NCI-H2227 (cell line): ENCODE measurements around the gene CCDC63.
"Not testable (repeated sequence)": the region's sequence is repeated elsewhere in the genome, so short reads cannot be mapped to it uniquely, and the experiment has no call there.

Source experiments
- DNase-seq: peaks from one replicate; lab custom pipeline; 2025; ENCODE audit not compliant: unreplicated experiment; lab: John Stamatoyannopoulos, UW

CCDC63 gene

DNA sequence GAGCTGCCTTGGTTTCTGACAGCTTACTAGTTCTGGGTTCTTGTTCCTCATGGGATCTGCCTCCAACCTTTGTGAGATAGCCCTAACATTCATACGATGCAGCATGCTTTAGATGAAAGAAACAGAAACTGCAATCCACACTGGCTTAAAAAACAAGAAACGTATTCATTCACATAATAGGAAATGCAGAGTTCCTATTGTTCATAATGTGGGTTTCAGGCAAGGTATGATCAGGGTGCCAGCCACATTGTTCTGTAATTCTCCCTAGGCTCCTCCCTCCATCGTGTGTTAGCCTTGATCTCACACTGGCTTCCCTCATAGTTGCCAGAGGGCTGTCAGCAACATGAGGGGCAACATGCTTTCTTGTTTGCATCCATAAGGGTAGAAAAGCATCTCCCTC lies 2.7 kb upstream of the CCDC63 start:
- DNase-seq, result no peak

DNA sequence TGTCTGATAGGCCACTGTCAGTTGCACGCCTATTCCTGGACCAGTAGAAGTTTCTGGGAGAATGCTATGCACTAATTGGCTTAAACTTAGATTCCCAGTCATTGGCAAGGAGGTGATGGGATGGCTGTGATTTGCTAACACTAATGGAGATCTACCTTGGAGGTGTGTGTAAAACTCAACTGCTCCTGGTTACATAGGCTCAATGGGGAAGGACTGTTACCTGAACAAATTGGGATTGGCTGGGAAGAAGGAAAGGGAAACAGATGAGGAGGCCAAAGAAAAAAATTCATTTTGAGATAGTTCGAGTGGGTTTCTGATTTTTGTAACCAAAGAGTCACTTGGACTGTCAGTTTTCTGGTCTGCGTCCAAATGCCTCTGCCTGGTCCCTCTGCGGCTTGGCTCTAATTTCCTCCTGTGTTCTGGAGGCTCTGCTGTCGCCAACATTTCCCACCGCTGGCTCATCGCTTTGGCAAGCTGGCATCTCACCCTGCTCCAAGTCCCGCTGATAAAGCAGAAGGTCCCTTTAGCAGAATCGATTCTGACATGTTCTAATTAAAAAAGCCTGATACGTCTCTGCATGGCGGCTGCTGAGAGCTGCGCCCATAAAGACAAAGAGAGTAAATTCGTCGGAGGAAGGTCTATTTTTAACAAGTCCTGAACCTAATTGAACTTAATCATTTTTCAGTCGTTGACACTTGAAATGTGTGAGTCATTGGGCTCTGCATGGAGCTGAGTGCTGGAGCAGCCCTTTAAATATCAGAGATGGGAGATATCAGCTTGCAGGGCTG lies 2.0 kb upstream of the CCDC63 start:
- peak; percentile 31 for DNase-seq

DNA sequence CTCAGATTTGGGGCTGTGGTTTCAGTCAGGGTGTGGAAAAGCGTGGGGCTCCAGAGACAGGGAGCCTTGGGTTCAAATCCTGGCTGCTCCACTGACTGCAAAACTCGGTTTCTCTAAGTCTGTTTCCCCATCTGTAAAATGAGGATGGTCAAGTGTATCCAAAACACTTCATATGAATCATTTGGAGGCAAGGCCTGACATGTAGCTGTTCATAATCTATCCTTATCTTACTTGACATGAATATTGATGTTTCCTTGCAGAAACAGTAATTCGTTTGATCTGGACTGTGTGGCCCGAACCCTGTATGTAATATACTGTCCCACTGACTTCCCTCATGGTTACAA lies 1.5 kb upstream of the CCDC63 start:
- no peak for DNase-seq

DNA sequence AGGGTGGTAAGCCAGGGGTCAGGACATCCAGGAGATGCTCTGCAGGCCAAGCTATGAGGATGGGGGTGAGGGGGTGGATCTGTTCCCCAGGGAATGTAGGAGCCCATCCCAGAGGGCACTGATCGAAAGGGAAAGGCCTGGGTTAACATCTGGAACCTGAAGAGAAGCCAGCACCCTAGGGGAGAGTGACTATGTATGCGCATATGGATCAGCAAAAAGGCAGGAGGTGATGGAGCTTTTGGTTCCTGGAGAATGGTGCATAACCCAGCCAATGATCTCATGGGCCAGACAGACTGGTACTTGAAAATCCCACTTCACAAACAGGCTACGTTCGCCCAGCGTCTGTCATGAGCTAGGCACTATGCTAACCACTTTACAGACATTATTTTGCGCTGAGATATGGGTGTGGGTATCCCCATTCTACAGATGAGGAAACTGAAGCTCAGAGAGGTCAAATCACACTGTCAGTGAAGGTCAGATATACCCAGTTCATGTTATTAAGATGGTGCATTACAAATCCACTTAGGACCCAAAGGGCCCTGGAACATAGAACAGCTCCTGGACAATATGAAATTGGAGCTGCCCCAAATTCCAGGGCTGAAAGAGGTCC lies 1.6 kb downstream of the CCDC63 start:
- DNase-seq, result no peak

DNA sequence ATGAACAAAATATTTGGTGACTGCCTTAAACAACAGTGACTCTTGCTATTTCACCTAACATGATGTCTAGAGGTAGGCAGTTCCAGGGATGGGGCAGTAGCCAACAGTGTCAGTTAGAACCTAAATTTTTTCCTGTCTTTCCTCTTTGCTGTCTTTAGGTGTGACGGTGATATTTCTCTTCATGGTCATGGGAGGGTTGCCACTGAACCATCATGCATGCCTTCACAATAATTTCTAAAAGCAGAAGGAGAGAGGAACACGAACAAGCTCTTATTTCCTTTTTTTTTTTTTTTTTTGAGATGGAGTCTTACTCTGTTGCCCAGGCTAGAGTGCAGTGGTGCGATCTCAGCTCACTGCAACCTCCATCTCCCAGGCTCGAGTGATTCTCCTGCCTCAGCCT lies 2.4 kb downstream of the CCDC63 start:
- DNase-seq, result no peak

DNA sequence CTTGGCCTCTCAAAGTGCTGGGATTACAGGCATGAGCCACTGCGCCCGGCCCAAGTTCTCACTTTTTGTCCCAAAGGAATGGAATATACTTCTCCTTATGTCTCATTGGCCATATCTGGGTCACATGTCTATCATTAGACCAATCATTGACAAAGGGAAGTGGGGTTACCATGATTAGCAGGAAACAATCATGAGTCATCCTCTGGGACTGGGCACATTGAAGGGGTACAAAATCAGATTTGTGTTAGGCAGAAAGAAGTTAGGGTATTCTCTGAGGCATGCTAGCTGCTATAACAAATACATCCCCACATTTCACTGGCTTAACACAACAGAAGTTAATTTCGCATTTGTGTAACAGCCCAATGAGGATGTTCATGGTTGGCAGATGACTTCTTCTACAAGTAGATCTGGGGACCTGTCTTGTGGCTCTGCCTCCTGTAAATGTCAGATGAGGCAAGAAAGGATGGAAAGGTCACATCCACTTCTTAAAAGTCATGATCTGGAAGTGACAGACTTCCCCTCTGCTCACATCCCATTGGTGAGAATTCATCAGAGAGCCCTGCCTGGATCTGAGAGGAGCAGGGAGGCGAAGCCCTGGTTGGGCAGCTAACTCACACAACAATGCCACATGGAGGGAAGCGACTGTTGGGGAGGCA lies 3.1 kb downstream of the CCDC63 start:
- no peak for DNase-seq

DNA sequence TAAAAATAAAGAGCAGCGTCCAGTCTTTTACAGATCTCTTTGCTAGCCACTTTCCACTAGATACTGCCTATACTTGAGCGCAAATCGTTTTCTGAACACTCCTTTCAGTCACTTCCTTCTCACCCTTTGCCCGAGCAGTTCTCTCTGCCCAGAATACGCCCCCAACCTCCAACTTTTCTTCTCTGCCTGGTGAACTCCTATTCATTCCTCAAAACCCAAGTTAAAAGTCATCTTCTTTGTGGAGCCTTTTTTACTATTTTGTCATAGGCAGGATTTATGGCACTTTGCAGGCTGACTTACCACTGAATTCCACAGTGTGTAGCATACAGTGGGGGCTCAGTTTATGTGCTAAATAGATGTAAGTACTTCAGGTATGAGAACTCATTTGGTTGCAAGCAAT lies 4.0 kb downstream of the CCDC63 start:
- DNase-seq, result no peak

DNA sequence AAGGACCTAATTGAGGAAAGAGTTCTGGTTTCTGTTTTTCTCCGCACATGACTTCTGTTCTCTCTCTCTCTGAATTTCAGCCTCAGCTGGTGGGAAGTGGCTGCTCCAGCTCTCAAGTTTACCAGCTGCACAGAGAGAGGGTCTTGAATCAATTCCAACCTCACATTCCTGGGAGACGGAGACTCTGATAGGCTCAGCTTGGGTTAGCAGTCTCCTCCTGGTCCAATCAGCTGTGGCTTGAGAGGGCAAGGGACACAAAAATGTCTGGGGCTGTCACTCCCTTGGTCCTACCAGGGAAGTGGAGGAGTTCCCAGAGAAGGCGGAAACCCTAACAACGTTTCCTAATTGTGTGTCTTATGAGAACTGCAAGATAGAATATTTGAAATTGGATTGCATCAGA lies 7.0 kb downstream of the CCDC63 start:
- DNase-seq, result no peak

DNA sequence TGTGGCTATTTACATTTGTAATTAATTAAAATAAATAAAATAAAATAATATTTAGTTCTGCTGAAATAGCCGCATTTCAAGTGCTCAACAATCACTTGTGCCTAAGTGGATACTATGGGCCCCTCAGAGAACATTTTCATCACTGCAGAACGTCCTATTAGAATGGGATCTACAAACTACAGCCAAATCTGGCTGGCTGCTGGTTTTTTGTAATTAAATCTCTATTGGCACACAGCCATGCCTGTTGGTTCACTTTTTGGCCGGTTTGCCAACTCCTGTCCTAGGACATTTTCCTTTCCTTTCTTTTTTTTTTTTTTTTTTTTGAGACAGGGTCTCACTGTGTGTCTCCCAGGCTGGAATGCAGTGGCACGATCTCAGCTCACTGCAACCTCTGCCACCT lies 9.8 kb downstream of the CCDC63 start:
- DNase-seq, result no peak

DNA sequence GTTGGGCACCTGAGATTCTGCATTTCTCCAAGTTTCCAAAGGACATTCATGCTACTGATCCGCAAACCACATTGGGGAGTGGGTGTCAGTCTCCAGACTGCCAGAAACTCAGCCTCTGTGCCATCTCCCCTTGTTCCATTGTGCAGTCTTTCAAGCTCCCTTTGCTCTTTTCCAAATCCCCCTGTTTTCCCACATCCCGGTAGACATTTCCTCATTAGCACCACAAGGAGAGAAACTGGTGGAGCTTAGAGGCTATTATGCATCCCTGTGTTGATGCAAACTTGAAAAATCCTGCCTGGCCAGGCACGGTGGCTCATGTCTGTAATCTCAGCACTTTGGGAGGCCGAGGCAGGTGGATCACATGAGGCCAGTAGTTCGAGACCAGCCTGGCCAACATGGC lies 10.7 kb downstream of the CCDC63 start:
- DNase-seq, result no peak

DNA sequence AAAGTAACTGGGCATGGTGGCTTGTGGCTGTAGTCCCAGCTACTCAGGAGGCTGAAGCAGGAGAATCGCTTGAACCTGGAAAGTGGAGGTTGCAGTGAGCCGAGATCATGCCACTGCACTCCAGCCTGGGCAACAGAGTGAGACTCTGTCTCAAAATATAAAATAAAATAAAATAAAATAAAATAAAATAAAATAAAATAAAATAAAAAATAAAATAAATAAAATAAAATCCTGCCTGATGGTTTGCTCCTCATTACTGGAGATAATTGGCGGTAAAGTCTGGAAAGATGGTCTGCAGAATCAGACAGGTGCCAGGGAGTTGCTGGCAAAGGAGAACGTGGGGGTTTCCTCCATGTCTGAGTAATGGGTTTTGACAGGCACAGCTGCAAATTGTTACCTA lies 11.2 kb downstream of the CCDC63 start:
- DNase-seq, result not testable (repeated sequence)

DNA sequence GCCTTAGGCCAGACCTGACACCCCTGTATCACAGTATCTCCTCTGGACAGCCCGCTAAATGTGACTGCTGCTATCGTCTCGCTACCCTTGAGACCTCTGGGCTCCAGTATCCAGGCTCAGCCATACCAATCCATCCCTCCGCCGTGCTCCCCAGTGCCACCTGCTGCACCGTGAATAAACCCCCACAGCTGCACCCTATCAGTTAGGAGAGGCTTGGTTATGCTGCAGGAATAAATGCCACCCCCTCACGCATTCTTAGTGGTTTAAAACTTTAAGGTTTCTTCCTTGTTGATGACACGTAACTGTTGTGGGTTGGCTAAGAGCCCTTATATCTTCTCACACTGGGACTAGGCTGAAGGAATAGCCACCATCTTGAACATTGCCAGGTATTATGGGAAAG lies 12.1 kb downstream of the CCDC63 start:
- no peak for DNase-seq

DNA sequence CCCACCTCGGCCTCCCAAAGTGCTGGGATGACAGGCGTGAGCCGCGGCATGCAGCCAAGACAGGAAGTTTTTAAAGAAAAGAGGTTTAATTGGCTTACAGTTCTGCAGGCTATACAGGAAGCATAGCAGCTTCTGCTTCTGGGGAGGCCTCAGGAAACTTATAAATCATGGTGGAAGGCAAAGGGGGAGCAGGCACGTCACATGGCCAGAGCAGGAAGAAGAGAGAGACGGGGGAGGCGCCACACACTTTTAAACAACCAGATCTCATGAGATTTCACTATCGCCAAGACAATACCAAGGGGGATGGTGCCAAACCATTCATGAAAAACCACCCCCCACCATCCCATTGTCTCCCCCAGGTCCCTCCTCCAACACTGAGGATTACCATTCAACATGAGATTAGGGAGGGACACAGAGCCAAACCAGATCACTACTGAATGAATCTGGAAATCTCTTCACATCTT lies 14.1 kb downstream of the CCDC63 start:
- DNase-seq, result no peak

DNA sequence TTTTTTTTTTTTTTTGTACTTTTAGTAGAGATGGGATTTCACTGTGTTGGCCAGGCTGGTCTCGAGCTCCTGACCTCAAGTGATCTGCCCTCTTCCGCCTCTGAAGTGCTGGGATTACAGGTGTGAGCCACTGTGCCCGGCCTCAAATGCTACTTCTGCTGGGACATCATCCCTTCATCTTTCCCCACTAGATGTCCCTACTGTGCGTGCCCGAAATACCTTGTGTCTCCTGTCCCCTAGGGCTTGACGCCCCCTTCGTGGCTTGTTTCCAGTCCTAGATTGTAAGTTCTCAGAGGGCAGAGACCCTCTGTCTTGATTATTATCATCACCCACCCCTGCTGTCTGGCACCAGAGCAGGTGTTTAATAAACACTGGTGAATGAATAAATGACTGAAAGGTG lies 14.9 kb downstream of the CCDC63 start:
- DNase-seq, result no peak

DNA sequence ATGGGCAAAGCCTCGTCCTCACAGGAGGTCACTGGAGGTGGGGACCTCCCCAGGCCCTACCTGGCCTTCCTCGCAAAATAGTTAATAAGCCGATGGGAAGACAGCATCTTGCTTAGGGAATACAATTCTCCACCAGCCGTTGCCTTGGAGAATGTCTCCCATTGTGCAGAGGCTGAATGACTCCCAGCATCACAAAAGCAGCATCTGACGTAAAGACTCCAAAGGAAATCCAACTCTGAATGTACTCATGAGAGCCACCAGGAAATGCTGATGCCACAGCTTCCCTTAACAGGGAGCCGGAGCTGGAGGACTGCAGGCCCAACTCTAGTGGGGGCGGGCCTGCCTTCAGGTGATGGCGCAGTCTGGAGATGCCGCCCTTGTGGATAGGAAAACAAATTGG lies 15.5 kb downstream of the CCDC63 start:
- DNase-seq, result no peak

DNA sequence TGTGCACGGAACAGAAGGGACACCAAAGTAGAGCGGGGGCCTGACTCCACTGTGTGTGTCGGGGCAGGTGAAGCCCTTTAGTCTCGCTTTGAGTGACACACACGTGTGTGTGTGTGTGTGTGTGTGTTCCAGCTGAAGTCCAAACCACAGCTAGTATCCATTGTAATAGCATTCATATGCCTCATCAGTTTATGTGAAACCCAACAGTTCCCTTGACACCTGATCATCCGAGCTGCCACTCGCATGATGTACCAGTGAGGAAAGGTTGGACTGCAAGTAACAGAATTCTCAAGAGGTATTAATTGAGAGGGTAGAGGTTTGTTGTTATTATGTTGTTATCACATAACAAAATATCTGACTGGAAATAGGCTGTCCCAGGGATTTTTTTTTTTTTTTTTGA lies 16.4 kb downstream of the CCDC63 start:
- no peak for DNase-seq

DNA sequence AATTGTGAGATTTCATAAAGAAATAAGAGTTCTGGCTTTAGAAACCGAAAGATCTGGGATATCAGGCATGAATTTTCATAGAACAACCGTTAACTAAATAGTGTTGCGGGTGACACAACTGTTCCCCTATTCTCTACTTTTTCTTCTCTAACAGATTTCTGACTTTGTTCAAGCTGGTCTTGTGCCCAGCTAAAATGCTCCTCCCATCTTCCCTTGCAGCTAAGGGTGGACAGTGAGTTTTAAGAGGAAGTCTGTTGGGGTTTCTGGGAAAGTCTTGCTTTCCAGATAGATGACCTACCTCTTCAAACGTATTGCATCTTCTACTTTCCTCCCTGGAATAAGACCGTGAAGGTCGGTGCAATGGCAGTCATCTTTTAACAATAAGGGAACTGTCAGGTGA lies 18.7 kb downstream of the CCDC63 start:
- DNase-seq, result no peak

DNA sequence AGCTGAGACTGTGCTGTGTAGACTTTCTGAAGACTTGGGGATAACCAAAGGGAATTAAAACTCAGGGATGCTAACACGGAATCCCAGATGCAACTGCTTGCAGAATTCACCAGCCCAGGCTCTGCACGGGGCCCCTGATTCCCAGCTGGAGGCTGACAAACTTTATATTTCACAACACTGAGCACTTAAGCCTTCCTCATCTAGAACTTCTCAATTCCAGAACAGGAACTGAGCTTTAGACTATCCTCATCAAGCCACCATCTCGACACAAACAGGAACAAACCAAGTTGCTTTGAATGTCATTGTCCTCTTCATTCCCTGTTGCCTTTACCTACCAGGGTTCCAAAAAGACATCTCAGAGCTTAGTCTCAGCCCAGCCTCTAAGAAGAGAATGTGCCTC lies 22.2 kb downstream of the CCDC63 start:
- no peak for DNase-seq

DNA sequence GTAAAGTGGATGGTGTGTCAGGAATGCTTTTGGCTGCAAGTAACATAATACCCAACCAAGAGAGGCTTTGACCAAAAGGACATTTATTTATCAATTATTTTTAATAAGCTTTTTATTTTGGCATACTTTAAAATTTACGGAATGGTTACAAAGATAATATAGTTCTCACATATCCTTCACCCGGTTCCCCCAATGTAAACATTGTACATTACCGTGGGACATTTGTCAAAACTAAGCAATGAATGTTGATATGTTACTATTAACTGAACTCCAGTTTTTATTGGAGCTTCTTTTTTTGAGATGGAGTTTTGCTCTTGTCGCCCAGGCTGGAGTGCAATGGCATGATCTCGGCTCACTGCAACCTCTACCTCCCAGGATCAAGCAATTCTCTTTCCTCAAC lies 23.0 kb downstream of the CCDC63 start:
- no peak for DNase-seq

DNA sequence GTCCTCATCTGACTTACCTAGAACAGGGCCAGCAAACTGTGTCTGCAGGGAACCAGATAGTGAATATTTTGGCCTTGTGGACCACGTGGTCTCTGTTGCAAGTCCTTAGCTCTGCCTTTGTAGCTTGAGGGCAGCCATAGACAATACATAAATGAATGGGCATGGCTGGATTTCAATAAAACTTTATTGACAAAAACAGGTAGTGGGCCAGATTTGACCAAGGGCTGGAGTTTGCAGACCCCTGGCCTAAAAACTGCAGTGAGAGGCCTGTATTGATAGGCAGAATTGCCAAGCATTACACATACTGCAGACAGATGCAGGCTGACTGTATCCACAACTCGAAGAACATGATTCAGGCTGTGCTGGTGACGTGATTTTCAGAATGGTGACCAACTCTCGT lies 25.3 kb downstream of the CCDC63 start:
- no peak for DNase-seq

DNA sequence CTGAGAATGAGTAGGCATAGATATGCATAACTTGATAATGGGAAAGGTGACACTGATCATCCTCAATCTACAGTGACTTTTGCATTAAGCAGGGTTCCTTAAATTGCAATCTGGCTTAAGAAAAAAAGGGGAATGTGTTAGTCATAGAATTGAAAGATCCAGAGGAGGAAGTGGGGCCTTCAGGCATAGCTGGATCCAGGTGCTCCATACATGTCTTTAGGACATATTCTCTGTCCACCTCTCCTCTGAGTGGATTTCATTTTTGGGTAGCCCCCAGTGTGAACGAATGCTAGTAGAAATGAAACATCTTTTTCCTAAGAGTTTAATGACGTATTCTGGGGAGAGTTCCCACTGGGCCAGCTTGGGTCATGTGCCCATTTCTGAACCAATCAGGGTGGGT lies 27.6 kb downstream of the CCDC63 start:
- no peak for DNase-seq

DNA sequence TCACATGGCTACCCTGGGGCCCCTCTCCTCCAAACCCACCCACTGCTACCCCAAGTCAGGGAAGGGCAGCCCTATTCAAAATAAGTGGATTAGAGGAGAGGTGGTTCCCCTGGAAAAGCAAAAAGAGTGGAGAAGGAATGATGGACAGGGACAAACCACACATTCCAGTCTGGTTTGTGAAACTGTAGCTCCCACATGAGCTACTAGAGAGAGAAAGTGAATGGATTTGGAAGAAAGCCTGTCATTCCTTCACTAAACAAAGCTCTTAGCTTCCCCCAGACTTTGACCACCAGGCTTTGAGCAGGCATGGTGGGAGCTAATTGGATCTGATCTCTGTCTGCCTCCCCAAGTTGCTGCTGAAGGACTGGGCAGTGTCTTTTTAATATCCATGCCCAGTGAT lies 28.0 kb downstream of the CCDC63 start:
- DNase-seq, result no peak

DNA sequence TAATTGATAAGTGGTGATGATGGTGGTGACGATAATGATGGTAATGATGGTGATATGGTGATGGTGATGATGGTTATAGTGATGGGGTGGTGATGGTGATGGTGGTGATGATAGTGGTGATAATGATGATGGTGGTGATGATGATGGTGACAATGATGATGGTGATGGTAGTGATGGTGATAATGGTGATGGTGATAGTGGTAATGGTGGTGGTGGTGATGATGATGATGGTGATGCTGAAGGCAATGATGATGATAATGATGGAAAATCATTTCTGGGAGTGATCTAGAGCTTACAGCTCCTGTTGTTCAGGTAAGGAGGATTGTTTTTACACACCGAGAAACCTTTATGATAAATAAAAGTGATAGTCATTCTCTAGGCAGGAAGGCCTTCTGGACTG lies 33.9 kb downstream of the CCDC63 start:
- DNase-seq, result no peak
